Measurements from ENCODE around the gene TPD52L2.
"Not testable (repeated sequence)": the region's sequence is repeated elsewhere in the genome, so short reads cannot be mapped to it uniquely, and the experiment has no call there.

Gene TPD52L2

GRCh38 chr20:63897978-63898561, 33.0 kb downstream of the TPD52L2 start:
- DNase-seq = no peak

- no peak for DNase-seq
These were observed 34.0 kb downstream of the TPD52L2 start for GRCh38 chr20:63898882-63899558.

- no peak for DNase-seq
These were observed 35.3 kb downstream of the TPD52L2 start for GRCh38 chr20:63900413-63900812.

GRCh38 chr20:63903796-63904561, 38.9 kb downstream of the TPD52L2 start:
- no peak for DNase-seq

GRCh38 chr20:63908008-63908682, 43.1 kb downstream of the TPD52L2 start:
- no peak for DNase-seq

- DNase-seq = no peak
These were observed 46.1 kb downstream of the TPD52L2 start for GRCh38 chr20:63911176-63911575.

GRCh38 chr20:63913768-63914167, 48.7 kb downstream of the TPD52L2 start:
- DNase-seq = no peak

GRCh38 chr20:63915471-63915870, 50.4 kb downstream of the TPD52L2 start:
- DNase-seq = no peak

- DNase-seq = not testable (repeated sequence)
These were observed 51.4 kb downstream of the TPD52L2 start for GRCh38 chr20:63916371-63916939.

GRCh38 chr20:63917811-63918210, 52.7 kb downstream of the TPD52L2 start:
- no peak for DNase-seq

GRCh38 chr20:63919130-63919529, 54.1 kb downstream of the TPD52L2 start:
- no peak for DNase-seq

GRCh38 chr20:63920226-63920625, 55.2 kb downstream of the TPD52L2 start:
- no peak for DNase-seq

GRCh38 chr20:63923651-63924050, 58.6 kb downstream of the TPD52L2 start:
- DNase-seq = no peak

- DNase-seq = no peak
These were observed 59.2 kb downstream of the TPD52L2 start for GRCh38 chr20:63924241-63924640.

- no peak for DNase-seq
These were observed 61.2 kb downstream of the TPD52L2 start for GRCh38 chr20:63926298-63926697.

GRCh38 chr20:63929071-63929470, 64.0 kb downstream of the TPD52L2 start:
- DNase-seq = no peak

- not testable (repeated sequence) for DNase-seq
These were observed 64.4 kb downstream of the TPD52L2 start for GRCh38 chr20:63929473-63929883.

GRCh38 chr20:63930971-63931553, 66.0 kb downstream of the TPD52L2 start:
- DNase-seq = no peak

GRCh38 chr20:63931735-63932134, 66.7 kb downstream of the TPD52L2 start:
- no peak for DNase-seq

GRCh38 chr20:63932606-63933160, 67.6 kb downstream of the TPD52L2 start:
- no peak for DNase-seq

GRCh38 chr20:63933646-63934045, 68.6 kb downstream of the TPD52L2 start:
- DNase-seq = no peak
